B cell (primary cell): ENCODE results near the gene GPATCH8.

Experiments
- EZH2 ChIP-seq: IDR thresholded peaks from 2 replicates; pipeline ENCODE4 v1.6.1; 2012; ENCODE audit warnings: borderline replicate concordance, low read depth, mild to moderate bottlenecking, moderate library complexity, low read length; ENCODE audit not compliant: insufficient read depth, poor library complexity, severe bottlenecking
- TF ChIP-seq, protein P1 (sequence below): fragments of 200-600 bp; IDR thresholded peaks from one replicate; pipeline ENCODE4 v1.8.0; 2022; ENCODE audit warnings: antibody characterized with exemption, mild to moderate bottlenecking

DNA sequence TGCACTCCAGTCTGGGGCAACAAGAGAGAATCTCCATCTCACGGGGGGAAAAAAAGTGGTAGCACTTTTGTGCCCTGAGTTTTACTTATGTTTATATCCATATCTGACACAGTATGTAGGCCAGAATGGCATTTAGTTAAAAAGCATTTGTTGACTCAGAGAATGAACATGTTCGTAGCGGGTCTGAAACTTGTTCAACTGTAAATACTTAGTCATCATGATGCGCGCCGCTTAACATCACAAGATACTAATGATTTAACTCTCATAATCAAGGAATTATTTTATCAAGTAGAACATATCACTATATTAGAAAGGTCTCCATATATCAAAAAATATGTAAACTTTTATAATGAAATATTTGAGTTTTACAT lies 58.5 kb downstream of the GPATCH8 start:
- TF ChIP-seq, protein P1, sequence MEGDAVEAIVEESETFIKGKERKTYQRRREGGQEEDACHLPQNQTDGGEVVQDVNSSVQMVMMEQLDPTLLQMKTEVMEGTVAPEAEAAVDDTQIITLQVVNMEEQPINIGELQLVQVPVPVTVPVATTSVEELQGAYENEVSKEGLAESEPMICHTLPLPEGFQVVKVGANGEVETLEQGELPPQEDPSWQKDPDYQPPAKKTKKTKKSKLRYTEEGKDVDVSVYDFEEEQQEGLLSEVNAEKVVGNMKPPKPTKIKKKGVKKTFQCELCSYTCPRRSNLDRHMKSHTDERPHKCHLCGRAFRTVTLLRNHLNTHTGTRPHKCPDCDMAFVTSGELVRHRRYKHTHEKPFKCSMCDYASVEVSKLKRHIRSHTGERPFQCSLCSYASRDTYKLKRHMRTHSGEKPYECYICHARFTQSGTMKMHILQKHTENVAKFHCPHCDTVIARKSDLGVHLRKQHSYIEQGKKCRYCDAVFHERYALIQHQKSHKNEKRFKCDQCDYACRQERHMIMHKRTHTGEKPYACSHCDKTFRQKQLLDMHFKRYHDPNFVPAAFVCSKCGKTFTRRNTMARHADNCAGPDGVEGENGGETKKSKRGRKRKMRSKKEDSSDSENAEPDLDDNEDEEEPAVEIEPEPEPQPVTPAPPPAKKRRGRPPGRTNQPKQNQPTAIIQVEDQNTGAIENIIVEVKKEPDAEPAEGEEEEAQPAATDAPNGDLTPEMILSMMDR = no peak
- no peak for TF ChIP-seq EZH2
